ENCODE results near the gene PRKAR1B. TPM values are rescaled to one million over a fixed set of nuclear protein-coding genes. Genes with fewer than 3 reads are reported as not detected.
"Not testable (repeated sequence)": the region's sequence is repeated elsewhere in the genome, so short reads cannot be mapped to it uniquely, and the experiment has no call there.

The PRKAR1B gene
- total and polyA plus RNA-seq, 4 experiments from 2014 or later = 6.5 to 16.6 (median 13.7) TPM

GRCh38 chr7:659996-660395, 67.1 kb downstream of the PRKAR1B start:
- H3K36me3 ChIP-seq (ENCODE audit: insufficient read depth, low read length) = no peaks in the 10 kb centered on the region
- Mint-ChIP-seq H3K4me1 (peaks cover 0 to 6% (median 2%) of the 10 kb centered on the region in 4 donors), H3K9me3 (no peaks in the 10 kb centered on the region), H3K27me3 (no peaks in the 10 kb centered on the region), H3K4me3 (no peak overlapping the region), H3K27ac (no peak overlapping the region), H3K36me3 (peaks cover 0 to 5% of the 10 kb centered on the region in 2 donors)
- H3K4me3 ChIP-seq (ENCODE audit: low read length in 2 of 2) = no peak overlapping the region
- no peaks in the 10 kb centered on the region for H3K4me1 ChIP-seq (ENCODE audit: insufficient read depth, low read length)
- ChIA-PET POLR2A (ENCODE audit: partially characterized antibody) (no interaction called here), CTCF (ENCODE audit: partially characterized antibody) (no interaction called here)
- H3K27ac ChIP-seq (ENCODE audit: low read depth, low read length) = no peak overlapping the region
- H3K9me3 ChIP-seq (ENCODE audit: control insufficient read depth in 1 of 2, low read length in 2 of 2) = no peaks in the 10 kb centered on the region
- intact Hi-C loops (cut with micrococcal nuclease) = no loop called here
- H3K27me3 ChIP-seq (ENCODE audit: insufficient read depth, low read length) = no peaks in the 10 kb centered on the region
- DNase-seq = no peak

GRCh38 chr7:659306-659847, 67.7 kb downstream of the PRKAR1B start:
- H3K9me3 ChIP-seq (ENCODE audit: control insufficient read depth in 1 of 2, low read length in 2 of 2) = no peaks in the 10 kb centered on the region
- no peak for DNase-seq
- peak overlapping the region in 1 of 7 donors; percentile 13 for H3K27ac Mint-ChIP-seq
- no peaks in the 10 kb centered on the region for H3K4me1 ChIP-seq (ENCODE audit: insufficient read depth, low read length)
- intact Hi-C loops (cut with micrococcal nuclease) = no loop called here
- peaks cover 0 to 5% of the 10 kb centered on the region in 2 donors for H3K36me3 Mint-ChIP-seq
- H3K9me3 Mint-ChIP-seq = no peaks in the 10 kb centered on the region
- peaks cover 0 to 6% (median 2%) of the 10 kb centered on the region in 4 donors for H3K4me1 Mint-ChIP-seq
- H3K27ac ChIP-seq (ENCODE audit: low read depth, low read length) = no peak overlapping the region
- H3K4me3 Mint-ChIP-seq = no peak overlapping the region
- ChIA-PET CTCF (ENCODE audit: partially characterized antibody) (no interaction called here), POLR2A (ENCODE audit: partially characterized antibody) (interaction anchor here (0.6 to 1.0 kb wide), 2 partner anchors 217 to 485 kb away, joined by 3 to 4 read pairs; partner anchors contain the start of gene GET4)
- H3K27me3 Mint-ChIP-seq = no peaks in the 10 kb centered on the region
- no peaks in the 10 kb centered on the region for H3K27me3 ChIP-seq (ENCODE audit: insufficient read depth, low read length)
- no peaks in the 10 kb centered on the region for H3K36me3 ChIP-seq (ENCODE audit: insufficient read depth, low read length)
- H3K4me3 ChIP-seq (ENCODE audit: low read length in 2 of 2) = no peak overlapping the region

- Mint-ChIP-seq H3K27ac (peak overlapping the region in 1 of 7 donors; percentile 32), H3K9me3 (peaks cover 0 to 6% (median 0%) of the 10 kb centered on the region in 8 donors), H3K36me3 (peaks cover 0 to 5% of the 10 kb centered on the region in 2 donors), H3K27me3 (no peaks in the 10 kb centered on the region), H3K4me1 (peaks cover 0 to 2% (median under 1%) of the 10 kb centered on the region in 4 donors), H3K4me3 (no peak overlapping the region)
- Histone ChIP-seq H3K9me3 (ENCODE audit: control insufficient read depth in 1 of 2, low read length in 2 of 2) (peaks cover 0 to 2% of the 10 kb centered on the region in 2 donors), H3K4me1 (ENCODE audit: insufficient read depth, low read length) (no peaks in the 10 kb centered on the region), H3K4me3 (ENCODE audit: low read length in 2 of 2) (no peak overlapping the region), H3K36me3 (ENCODE audit: insufficient read depth, low read length) (no peaks in the 10 kb centered on the region), H3K27me3 (ENCODE audit: insufficient read depth, low read length) (no peaks in the 10 kb centered on the region), H3K27ac (ENCODE audit: low read depth, low read length) (no peak overlapping the region)
- ChIA-PET POLR2A (ENCODE audit: partially characterized antibody) (no interaction called here), CTCF (ENCODE audit: partially characterized antibody) (no interaction called here)
- DNase-seq = no peak
- intact Hi-C loops (cut with micrococcal nuclease) = no loop called here
These were observed 69.4 kb downstream of the PRKAR1B start for GRCh38 chr7:657565-658119.

GRCh38 chr7:657010-657409, 70.1 kb downstream of the PRKAR1B start:
- H3K4me1 ChIP-seq (ENCODE audit: insufficient read depth, low read length); H3K4me1 Mint-ChIP-seq; intact Hi-C loops (cut with micrococcal nuclease); POLR2A ChIA-PET (ENCODE audit: partially characterized antibody); CTCF ChIA-PET (ENCODE audit: partially characterized antibody); H3K36me3 Mint-ChIP-seq; H3K4me3 Mint-ChIP-seq; DNase-seq; H3K4me3 ChIP-seq (ENCODE audit: low read length in 2 of 2); H3K27ac Mint-ChIP-seq; H3K36me3 ChIP-seq (ENCODE audit: insufficient read depth, low read length); H3K9me3 Mint-ChIP-seq; H3K9me3 ChIP-seq (ENCODE audit: control insufficient read depth in 1 of 2, low read length in 2 of 2); H3K27me3 ChIP-seq (ENCODE audit: insufficient read depth, low read length); H3K27ac ChIP-seq (ENCODE audit: low read depth, low read length); H3K27me3 Mint-ChIP-seq: not testable (repeated sequence)

GRCh38 chr7:655758-656157, 71.3 kb downstream of the PRKAR1B start:
- no peak overlapping the region for H3K27ac ChIP-seq (ENCODE audit: low read depth, low read length)
- H3K27me3 Mint-ChIP-seq = no peaks in the 10 kb centered on the region
- no peak overlapping the region for H3K4me3 ChIP-seq (ENCODE audit: low read length in 2 of 2)
- H3K4me1 Mint-ChIP-seq = no peaks in the 10 kb centered on the region
- peaks cover 0 to 6% (median 0%) of the 10 kb centered on the region in 8 donors for H3K9me3 Mint-ChIP-seq
- ChIA-PET CTCF (ENCODE audit: partially characterized antibody) (no interaction called here), POLR2A (ENCODE audit: partially characterized antibody) (no interaction called here)
- peaks cover 0 to 14% of the 10 kb centered on the region in 2 donors for H3K9me3 ChIP-seq (ENCODE audit: control insufficient read depth in 1 of 2, low read length in 2 of 2)
- no peaks in the 10 kb centered on the region for H3K27me3 ChIP-seq (ENCODE audit: insufficient read depth, low read length)
- DNase-seq = no peak
- H3K27ac Mint-ChIP-seq = no peak overlapping the region
- no peak overlapping the region for H3K4me3 Mint-ChIP-seq
- H3K4me1 ChIP-seq (ENCODE audit: insufficient read depth, low read length) = no peaks in the 10 kb centered on the region
- no peaks in the 10 kb centered on the region for H3K36me3 ChIP-seq (ENCODE audit: insufficient read depth, low read length)
- intact Hi-C loops (cut with micrococcal nuclease) = no loop called here
- peaks cover 0 to 5% of the 10 kb centered on the region in 2 donors for H3K36me3 Mint-ChIP-seq

GRCh38 chr7:653829-654764, 73.0 kb downstream of the PRKAR1B start:
- no peak overlapping the region for H3K27ac Mint-ChIP-seq
- ChIA-PET POLR2A (ENCODE audit: partially characterized antibody) (no interaction called here), CTCF (ENCODE audit: partially characterized antibody) (no interaction called here)
- Histone ChIP-seq H3K4me1 (ENCODE audit: insufficient read depth, low read length) (no peaks in the 10 kb centered on the region), H3K27ac (ENCODE audit: low read depth, low read length) (no peak overlapping the region), H3K4me3 (ENCODE audit: low read length in 2 of 2) (no peak overlapping the region), H3K27me3 (ENCODE audit: insufficient read depth, low read length) (no peaks in the 10 kb centered on the region), H3K36me3 (ENCODE audit: insufficient read depth, low read length) (no peaks in the 10 kb centered on the region), H3K9me3 (ENCODE audit: control insufficient read depth in 1 of 2, low read length in 2 of 2) (peaks cover 0 to 14% of the 10 kb centered on the region in 2 donors)
- no peaks in the 10 kb centered on the region for H3K4me1 Mint-ChIP-seq
- no peaks in the 10 kb centered on the region for H3K27me3 Mint-ChIP-seq
- peaks cover 0 to 2% of the 10 kb centered on the region in 2 donors for H3K36me3 Mint-ChIP-seq
- no peak for DNase-seq
- no peak overlapping the region for H3K4me3 Mint-ChIP-seq
- intact Hi-C loops (cut with micrococcal nuclease) = no loop called here
- peaks cover 0 to 6% (median 0%) of the 10 kb centered on the region in 8 donors for H3K9me3 Mint-ChIP-seq

- H3K9me3 ChIP-seq (ENCODE audit: control insufficient read depth in 1 of 2, low read length in 2 of 2) = peaks cover 0 to 14% of the 10 kb centered on the region in 2 donors
- H3K4me3 ChIP-seq (ENCODE audit: low read length in 2 of 2) = no peak overlapping the region
- peak overlapping the region in 2 of 7 donors; percentile 52 to 86 for H3K27ac Mint-ChIP-seq
- POLR2A ChIA-PET (ENCODE audit: partially characterized antibody) = no interaction called here
- no peak overlapping the region for H3K4me3 Mint-ChIP-seq
- H3K4me1 Mint-ChIP-seq = no peaks in the 10 kb centered on the region
- H3K9me3 Mint-ChIP-seq = peaks cover 0 to 6% (median 0%) of the 10 kb centered on the region in 8 donors
- H3K36me3 ChIP-seq (ENCODE audit: insufficient read depth, low read length) = no peaks in the 10 kb centered on the region
- H3K27me3 Mint-ChIP-seq = no peaks in the 10 kb centered on the region
- no peak for DNase-seq
- CTCF ChIA-PET (ENCODE audit: partially characterized antibody) = no interaction called here
- intact Hi-C loops (cut with micrococcal nuclease) = no loop called here
- H3K4me1 ChIP-seq (ENCODE audit: insufficient read depth, low read length) = no peaks in the 10 kb centered on the region
- no peaks in the 10 kb centered on the region for H3K27me3 ChIP-seq (ENCODE audit: insufficient read depth, low read length)
- no peaks in the 10 kb centered on the region for H3K36me3 Mint-ChIP-seq
- peak overlapping the region; percentile 17 for H3K27ac ChIP-seq (ENCODE audit: low read depth, low read length)
These were observed 74.2 kb downstream of the PRKAR1B start for GRCh38 chr7:652881-653280.

Data from CD4-positive, alpha-beta memory T cell (primary cell).